Measurements from ENCODE around the gene GNGT2.

Gene GNGT2

DNA sequence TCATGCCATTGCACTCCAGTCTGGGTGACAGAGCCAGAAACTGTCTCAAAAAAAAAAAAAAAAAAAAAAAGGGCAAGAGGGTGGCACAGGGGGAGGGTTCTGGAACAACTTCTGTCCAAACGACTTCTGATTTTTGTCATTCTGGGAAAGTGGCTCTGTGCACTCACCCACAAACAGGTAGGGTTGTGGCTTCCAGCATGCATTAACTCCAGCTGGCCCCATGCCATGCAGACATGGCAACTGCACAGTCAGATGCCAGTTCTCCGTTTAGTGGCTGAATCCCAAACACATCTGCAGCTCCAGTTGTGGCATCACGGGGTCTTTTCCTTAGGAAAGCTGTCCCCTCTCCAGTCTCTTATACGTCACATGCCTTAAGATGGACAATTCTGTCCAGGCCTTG lies 47.5 kb downstream of the GNGT2 start:
- DNase-seq: no peak

DNA sequence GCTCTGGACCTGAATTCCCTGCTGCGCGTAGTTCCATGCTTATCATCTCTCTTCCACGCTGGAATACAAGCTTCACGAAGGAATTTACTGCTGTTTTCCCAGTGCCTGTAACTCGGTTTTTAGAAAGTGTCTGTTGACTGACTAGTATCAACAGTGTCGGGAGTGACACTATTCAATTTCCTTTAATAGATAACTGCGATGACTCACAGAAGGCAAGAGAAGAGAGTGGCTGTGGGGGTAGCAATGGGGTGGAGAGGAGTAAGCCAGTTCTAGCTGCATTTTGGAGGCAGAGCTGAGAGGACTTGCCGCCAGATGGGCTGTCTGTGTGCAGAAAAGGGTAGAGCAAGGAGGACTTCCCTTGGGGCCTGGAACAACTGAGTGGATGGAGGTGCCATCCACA lies 52.6 kb downstream of the GNGT2 start:
- no peak for DNase-seq

DNA sequence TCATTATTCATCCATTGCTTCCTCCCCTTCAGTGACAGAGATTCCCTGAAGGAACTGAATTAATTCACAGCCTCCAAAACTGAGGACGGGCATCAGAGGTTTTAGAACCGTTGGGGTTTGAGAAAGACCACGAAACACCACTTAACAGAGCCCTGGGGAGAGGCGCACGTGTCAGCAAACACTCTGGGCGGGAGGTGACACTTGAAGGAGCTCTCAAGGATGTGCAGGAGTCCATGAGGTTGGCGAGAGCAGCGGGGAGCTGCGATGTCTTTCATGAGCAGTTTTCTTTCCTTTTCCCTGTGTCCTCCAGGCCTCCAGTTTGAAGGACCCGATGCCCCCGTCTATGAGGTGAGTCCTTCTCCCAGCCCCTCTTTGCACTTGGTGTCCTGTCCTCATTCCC lies 54.1 kb downstream of the GNGT2 start:
- DNase-seq: no peak
